BLaER1 (cell line): ENCODE measurements around the gene PFN3.
"Not testable (repeated sequence)": the region's sequence is repeated elsewhere in the genome, so short reads cannot be mapped to it uniquely, and the experiment has no call there.

Experiments used
- H3K27ac ChIP-seq: shearing (Covaris generic); formaldehyde crosslinking; 2 replicates; pipeline ENCODE4 v1.8.1; 2022
- H3K27me3 ChIP-seq: shearing (Covaris generic); formaldehyde crosslinking; 2 replicates; pipeline ENCODE4 v1.8.1; 2022
- H3K36me3 ChIP-seq: shearing (Covaris generic); formaldehyde crosslinking; 2 replicates; pipeline ENCODE4 v1.8.1; 2022
- H3K4me1 ChIP-seq: shearing (Covaris generic); formaldehyde crosslinking; 2 replicates; pipeline ENCODE4 v1.8.1; 2022
- H3K4me2 ChIP-seq: shearing (Covaris generic); formaldehyde crosslinking; 2 replicates; pipeline ENCODE4 v1.8.1; 2022
- H3K4me3 ChIP-seq: shearing (Covaris generic); formaldehyde crosslinking; 2 replicates; pipeline ENCODE4 v1.8.1; 2022
- H3K9ac ChIP-seq: shearing (Covaris generic); formaldehyde crosslinking; 2 replicates; pipeline ENCODE4 v1.8.1; 2022
- H3K9me3 ChIP-seq: shearing (Covaris generic); formaldehyde crosslinking; 2 replicates; pipeline ENCODE4 v1.8.1; 2022
- H4K20me1 ChIP-seq: shearing (Covaris generic); formaldehyde crosslinking; 2 replicates; pipeline ENCODE4 v1.8.1; 2022
- Cebpa-rat ChIP-seq: shearing (Covaris generic); IDR thresholded peaks from 2 replicates; pipeline ENCODE4 v1.8.1; 2022

PFN3 gene

DNA sequence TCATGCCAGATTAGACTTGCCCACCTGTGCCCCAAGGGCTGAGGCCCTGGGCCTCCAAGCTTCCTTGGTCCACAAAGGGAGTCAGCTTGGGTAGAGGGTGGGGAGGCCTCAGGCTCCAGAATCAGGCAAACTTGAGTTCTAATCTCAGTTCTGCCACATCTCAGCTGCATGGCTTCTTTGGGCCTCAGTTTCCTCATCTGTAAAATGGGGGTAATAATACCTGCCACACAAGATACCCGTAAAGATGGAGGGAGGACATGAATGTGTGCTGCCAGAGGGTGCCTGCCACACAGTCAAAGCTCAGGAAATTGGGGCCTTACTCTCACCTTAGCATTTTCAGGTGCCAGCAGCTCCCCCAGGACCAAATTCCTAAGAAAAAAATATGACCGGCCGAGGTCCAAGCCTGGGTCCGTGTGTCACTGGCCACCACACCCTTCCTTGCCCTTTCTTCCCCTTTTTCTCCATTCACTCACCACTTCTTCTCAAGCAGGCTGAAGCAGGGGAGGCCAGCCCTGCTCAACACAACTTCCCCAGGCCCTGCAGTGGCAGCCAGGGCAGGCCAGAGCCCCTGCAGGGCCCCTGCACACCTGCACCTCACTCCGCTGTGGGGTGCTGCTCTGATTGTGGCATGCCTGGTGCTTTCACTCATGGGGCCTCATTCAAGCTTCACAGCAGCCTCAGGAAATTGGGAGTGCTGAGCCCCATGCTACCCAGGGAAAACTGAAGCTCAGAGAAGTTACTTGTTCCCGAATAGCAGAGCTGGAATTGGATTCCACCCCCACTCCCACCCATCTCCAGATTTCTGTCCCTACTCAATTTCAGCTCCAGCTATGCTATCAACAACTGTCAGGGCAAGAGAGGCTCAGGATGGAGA is 38.8 kb downstream of the PFN3 start:
- Histone ChIP-seq H3K4me1 (peaks cover 74% of the 10 kb centered on the region), H3K27me3 (no peaks in the 10 kb centered on the region), H3K4me3 (no peak overlapping the region), H3K4me2 (peak overlapping the region; percentile 96), H3K9me3 (no peaks in the 10 kb centered on the region), H4K20me1 (no peaks in the 10 kb centered on the region), H3K9ac (no peak overlapping the region), H3K27ac (no peak overlapping the region), H3K36me3 (no peaks in the 10 kb centered on the region)
- no peak for TF ChIP-seq Cebpa-rat

GRCh38 chr5:177360740-177361139 is 39.7 kb downstream of the PFN3 start:
- not testable (repeated sequence) for H3K27me3 ChIP-seq, H3K9me3 ChIP-seq, H4K20me1 ChIP-seq, H3K4me3 ChIP-seq, H3K36me3 ChIP-seq, H3K27ac ChIP-seq, H3K9ac ChIP-seq
- 0 out of 2 replicates have a peak overlapping the region, but pooled peaks have one; percentile 96 for H3K4me2 ChIP-seq
- H3K4me1 ChIP-seq: peaks cover 83% of the 10 kb centered on the region

- Histone ChIP-seq H3K36me3 (no peaks in the 10 kb centered on the region), H3K4me2 (peak overlapping the region; percentile 99), H3K27me3 (no peaks in the 10 kb centered on the region), H3K9ac (peak overlapping the region; percentile 82; the same call in 1 of the 2 replicates), H4K20me1 (no peaks in the 10 kb centered on the region), H3K27ac (peak overlapping the region; percentile 88), H3K9me3 (no peaks in the 10 kb centered on the region), H3K4me1 (peaks cover 92% of the 10 kb centered on the region), H3K4me3 (no peak overlapping the region)
- no peak for TF ChIP-seq Cebpa-rat
These were observed 40.6 kb downstream of the PFN3 start for GRCh38 chr5:177359860-177360259.

DNA sequence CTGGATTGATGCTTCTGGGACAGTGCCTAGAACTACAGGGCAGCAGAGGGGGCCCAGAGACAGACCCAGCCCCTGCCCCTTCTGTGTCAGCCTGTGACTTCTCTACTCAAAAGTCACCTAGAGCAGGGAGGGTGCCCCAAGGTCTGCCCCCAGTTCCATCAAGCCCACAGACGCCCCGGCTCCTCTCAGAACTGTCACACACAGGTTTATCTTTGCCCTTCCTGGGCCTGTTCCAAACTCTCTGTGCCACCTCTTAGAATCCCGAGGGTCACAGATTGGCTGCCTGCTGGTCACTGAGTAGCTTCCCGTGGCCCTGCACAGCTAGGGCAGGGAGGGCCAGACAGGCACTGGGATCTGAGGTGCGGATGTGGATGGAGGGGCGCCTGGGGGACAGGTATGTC is 41.0 kb downstream of the PFN3 start:
- H3K9ac ChIP-seq: peak overlapping the region; percentile 82
- H3K27ac ChIP-seq: peak overlapping the region; percentile 88
- no peaks in the 10 kb centered on the region for H3K36me3 ChIP-seq
- no peaks in the 10 kb centered on the region for H3K9me3 ChIP-seq
- H3K4me1 ChIP-seq: peaks cover 91% of the 10 kb centered on the region
- H3K4me2 ChIP-seq: peak overlapping the region; percentile 99
- H4K20me1 ChIP-seq: no peaks in the 10 kb centered on the region
- TF ChIP-seq Cebpa-rat: no peak
- no peaks in the 10 kb centered on the region for H3K27me3 ChIP-seq
- H3K4me3 ChIP-seq: no peak overlapping the region; the same call in 1 of the 2 replicates

- no peak for TF ChIP-seq Cebpa-rat
- peak overlapping the region; percentile 73 for H3K4me3 ChIP-seq
- H3K9me3 ChIP-seq: no peaks in the 10 kb centered on the region
- H3K4me1 ChIP-seq: peaks cover 84% of the 10 kb centered on the region
- H3K27me3 ChIP-seq: no peaks in the 10 kb centered on the region
- peak overlapping the region; percentile 99 for H3K4me2 ChIP-seq
- no peaks in the 10 kb centered on the region for H3K36me3 ChIP-seq
- H4K20me1 ChIP-seq: no peaks in the 10 kb centered on the region
- peak overlapping the region; percentile 82 for H3K9ac ChIP-seq
- peak overlapping the region; percentile 88 for H3K27ac ChIP-seq
These were observed 42.1 kb downstream of the PFN3 start for GRCh38 chr5:177358370-177358819.

GRCh38 chr5:177357459-177358351 is 42.8 kb downstream of the PFN3 start, which contains the start of gene RGS14:
Gene RGS14, plus strand, starts transcription at chr5:177357924. Its CDS starts 101 bp downstream, at chr5:177358025.
- Histone ChIP-seq H3K4me3 (peak within 1 kb of the TSS; percentile 73), H3K4me2 (peak within 1 kb of the TSS; percentile 99), H4K20me1 (no peaks in the 10 kb centered on the region), H3K36me3 (no peaks in the 10 kb centered on the region), H3K9ac (peak within 1 kb of the TSS; percentile 82), H3K4me1 (peaks cover 77% of the 10 kb centered on the region), H3K27me3 (no peaks in the 10 kb centered on the region), H3K27ac (peak within 1 kb of the TSS; percentile 88), H3K9me3 (no peaks in the 10 kb centered on the region)
- TF ChIP-seq Cebpa-rat: no peak

- no peaks in the 10 kb centered on the region for H3K9me3 ChIP-seq
- no peaks in the 10 kb centered on the region for H4K20me1 ChIP-seq
- no peaks in the 10 kb centered on the region for H3K36me3 ChIP-seq
- H3K4me1 ChIP-seq: peaks cover 76% of the 10 kb centered on the region
- peak overlapping the region; percentile 73 for H3K4me3 ChIP-seq
- peak overlapping the region; percentile 88 for H3K27ac ChIP-seq
- no peaks in the 10 kb centered on the region for H3K27me3 ChIP-seq
- peak overlapping the region; percentile 99 for H3K4me2 ChIP-seq
- H3K9ac ChIP-seq: peak overlapping the region; percentile 82
- no peak for TF ChIP-seq Cebpa-rat
These were observed 43.4 kb downstream of the PFN3 start for GRCh38 chr5:177357146-177357458.

GRCh38 chr5:177356746-177357145 is 43.7 kb downstream of the PFN3 start:
- peak overlapping the region; percentile 88 for H3K27ac ChIP-seq
- no peaks in the 10 kb centered on the region for H3K9me3 ChIP-seq
- H3K4me2 ChIP-seq: peak overlapping the region; percentile 99
- TF ChIP-seq Cebpa-rat: no peak
- H3K9ac ChIP-seq: 0 out of 2 replicates have a peak overlapping the region, but pooled peaks have one; percentile 7
- peak overlapping the region; percentile 73; the same call in 1 of the 2 replicates for H3K4me3 ChIP-seq
- H4K20me1 ChIP-seq: no peaks in the 10 kb centered on the region
- peaks cover 75% of the 10 kb centered on the region for H3K4me1 ChIP-seq
- H3K27me3 ChIP-seq: no peaks in the 10 kb centered on the region
- no peaks in the 10 kb centered on the region for H3K36me3 ChIP-seq

- TF ChIP-seq Cebpa-rat: no peak
These were observed 44.6 kb downstream of the PFN3 start for GRCh38 chr5:177355868-177356168.

More at GRCh38 chr5:177355868-177356168, 44.6 kb downstream of the PFN3 start:
- Histone ChIP-seq H3K27ac (peak overlapping the region; percentile 88; the same call in 1 of the 2 replicates), H3K9me3 (no peaks in the 10 kb centered on the region), H3K36me3 (no peaks in the 10 kb centered on the region), H3K9ac (no peak overlapping the region), H3K4me2 (peak overlapping the region; percentile 99), H3K27me3 (no peaks in the 10 kb centered on the region), H4K20me1 (peaks cover 4% of the 10 kb centered on the region; the same call in 1 of the 2 replicates), H3K4me1 (peaks cover 66% of the 10 kb centered on the region), H3K4me3 (no peak overlapping the region)
